ENCODE data around the gene NOD1. TPM values are rescaled to one million over a fixed set of nuclear protein-coding genes. Genes with fewer than 3 reads are reported as not detected.

The NOD1 gene
- total and polyA plus RNA-seq, 2 of the 8 experiments (the other 6 are each of a cell fraction or from before 2014, with no cell fraction given) = 3.8 to 6.5 TPM

DNA sequence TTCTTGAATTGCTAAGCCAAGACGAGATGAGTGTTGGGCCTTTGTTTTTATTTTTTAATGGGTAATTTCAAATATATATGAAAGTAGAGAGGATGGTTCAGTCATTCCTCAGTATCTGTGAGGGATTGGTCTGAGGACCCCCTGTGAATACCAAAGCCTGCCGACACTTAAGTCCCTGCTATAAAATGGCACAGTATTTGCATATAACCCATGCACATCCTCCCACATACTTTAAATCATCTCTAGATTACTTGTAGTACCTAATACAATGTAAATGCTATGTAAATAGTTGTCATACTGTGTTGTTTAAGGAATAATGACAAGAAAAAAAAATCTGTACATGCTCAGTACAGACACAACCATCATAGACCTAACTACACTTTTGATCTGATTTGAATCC, 73.4 kb downstream of the NOD1 start (continued):
- no peak for TF ChIP-seq HDAC2 (IDR thresholded peaks at IDR 0.05; ENCODE audit: borderline replicate concordance in 1 of 2, low read depth in 2 of 2, low read length in 2 of 2)
- TF ChIP-seq TAF7 (optimal IDR thresholded peaks at IDR 0.05; ENCODE audit: borderline replicate concordance, low read depth, low read length) = no peak

Measured in H1 (cell line).